ELR (cell line): ENCODE results near the gene ABHD17C.

ENCODE experiments used
- DNase-seq: peaks from one replicate; pipeline ENCODE4 v3.0.0-alpha.2; 2015; ENCODE audit warnings: low read depth

The ABHD17C gene

GRCh38 chr15:80689716-80690115 lies 5.4 kb upstream of the ABHD17C start:
- DNase-seq = peak; percentile 8

DNA sequence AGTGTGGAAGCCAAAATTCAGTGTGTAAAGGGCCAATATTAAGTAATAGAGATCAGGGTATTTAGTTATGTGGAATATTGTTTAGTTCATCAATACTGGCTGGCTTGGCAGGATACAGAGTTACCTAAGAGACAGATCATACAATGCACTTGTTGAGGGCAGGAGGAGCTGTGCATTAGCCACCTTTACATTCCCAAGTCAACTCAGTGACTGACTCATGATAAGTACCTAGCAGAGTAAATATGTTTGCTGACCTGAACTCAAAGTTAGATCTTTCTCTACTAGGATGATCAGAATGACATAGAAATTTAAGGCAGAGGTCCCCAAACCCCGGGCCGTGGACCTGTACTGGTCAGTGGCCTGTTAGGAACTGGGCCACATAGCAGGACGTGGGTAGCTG lies 3.5 kb upstream of the ABHD17C start:
- no peak for DNase-seq

DNA sequence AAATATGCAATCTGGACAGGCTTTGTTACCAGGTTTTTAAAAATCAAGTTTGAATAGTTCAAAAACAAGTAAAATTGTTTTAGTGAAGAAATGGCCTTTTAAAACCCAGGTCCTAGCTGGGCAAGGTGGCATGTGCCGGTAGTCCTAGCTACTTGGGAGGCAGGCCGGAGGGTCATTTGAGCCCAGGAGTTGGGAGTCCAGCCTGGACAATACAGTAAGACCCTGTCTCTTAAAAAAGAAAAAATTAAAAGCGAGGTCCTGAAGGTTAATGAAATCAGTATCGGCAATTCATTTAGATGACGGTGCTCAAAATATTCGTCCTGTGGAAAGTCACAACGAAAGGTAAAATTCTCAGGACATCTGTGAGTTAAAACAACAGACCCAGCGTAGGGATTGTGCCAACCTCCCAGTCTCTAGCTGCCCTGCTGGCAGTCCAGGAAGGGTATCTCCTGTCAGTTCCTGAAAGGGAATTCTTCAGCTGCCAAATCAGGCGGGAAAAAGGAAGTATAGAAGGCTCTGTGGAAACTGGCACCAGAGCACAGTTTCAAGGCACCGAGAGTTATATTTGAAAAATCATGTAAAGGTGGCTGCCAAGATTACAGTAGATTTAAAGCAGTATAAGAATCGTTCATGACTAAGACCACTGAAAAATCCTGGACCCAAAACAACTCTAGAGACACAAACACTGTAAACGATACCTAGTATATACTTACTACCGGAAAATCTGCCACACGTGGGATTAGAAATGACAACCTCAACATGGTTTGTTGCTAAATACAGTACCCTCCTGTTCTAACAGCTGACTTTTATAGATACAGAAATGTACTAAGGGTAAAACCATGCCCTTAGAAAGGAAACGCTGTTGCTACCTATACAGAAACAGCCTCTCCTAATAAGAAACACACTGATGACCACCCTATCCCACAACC lies 1.2 kb upstream of the ABHD17C start:
- DNase-seq = no peak

GRCh38 chr15:80694611-80695098 lies 455 bp upstream of the ABHD17C start:
- DNase-seq = peak; percentile 54

- peak; percentile 54 for DNase-seq
Observed at GRCh38 chr15:80695911-80696661, 976 bp downstream of the ABHD17C start.

DNA sequence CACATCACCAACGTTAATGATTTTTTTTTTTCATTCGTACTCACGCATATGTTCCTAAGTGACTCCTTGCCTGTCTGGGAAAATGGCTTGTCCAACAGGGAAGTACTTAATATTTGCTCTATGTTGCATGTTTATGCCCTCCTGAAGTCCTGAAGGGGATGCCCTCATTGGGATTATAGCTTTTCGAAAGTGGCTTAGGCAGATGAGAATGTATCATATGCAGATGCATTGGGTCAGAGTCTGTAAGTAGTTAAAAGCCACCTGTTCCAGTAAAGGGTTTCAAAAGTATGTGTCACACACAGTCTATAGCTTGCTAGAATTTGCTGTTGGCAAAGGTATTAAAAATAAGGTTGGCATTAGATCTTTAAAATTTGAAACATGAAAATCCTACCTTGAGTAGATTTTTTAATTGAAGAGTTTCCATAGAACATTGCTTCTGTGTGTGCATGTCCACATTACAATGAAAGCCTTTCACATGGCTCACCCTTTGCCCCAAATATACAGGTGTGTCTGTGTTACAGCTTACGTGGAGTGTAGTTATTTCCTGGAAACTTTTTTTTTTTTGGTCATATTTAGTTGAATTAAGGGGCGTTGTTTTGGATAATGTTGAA lies 2.1 kb downstream of the ABHD17C start:
- DNase-seq = peak; percentile 15

DNA sequence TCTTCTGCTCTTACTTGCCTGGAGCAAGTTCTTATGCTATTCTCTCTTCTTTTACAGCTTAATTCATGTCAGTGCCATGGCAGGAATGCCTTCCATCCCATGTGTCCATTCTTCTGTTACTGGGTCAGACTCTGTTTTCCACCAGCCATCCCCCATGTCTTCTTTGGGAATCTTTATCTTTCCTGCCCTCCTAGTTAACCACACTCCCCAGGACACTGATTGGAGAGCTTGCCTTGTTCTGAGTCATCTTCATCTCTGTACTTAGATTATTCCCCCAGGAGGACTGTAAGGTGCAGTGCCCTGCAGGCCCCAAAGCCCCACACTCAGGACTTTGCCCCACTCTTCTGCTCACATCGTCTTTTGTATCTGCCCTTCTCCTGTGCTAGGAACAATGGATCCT lies 3.6 kb downstream of the ABHD17C start:
- DNase-seq = peak; percentile 31

GRCh38 chr15:80699981-80700380 lies 4.9 kb downstream of the ABHD17C start:
- DNase-seq = peak; percentile 64

DNA sequence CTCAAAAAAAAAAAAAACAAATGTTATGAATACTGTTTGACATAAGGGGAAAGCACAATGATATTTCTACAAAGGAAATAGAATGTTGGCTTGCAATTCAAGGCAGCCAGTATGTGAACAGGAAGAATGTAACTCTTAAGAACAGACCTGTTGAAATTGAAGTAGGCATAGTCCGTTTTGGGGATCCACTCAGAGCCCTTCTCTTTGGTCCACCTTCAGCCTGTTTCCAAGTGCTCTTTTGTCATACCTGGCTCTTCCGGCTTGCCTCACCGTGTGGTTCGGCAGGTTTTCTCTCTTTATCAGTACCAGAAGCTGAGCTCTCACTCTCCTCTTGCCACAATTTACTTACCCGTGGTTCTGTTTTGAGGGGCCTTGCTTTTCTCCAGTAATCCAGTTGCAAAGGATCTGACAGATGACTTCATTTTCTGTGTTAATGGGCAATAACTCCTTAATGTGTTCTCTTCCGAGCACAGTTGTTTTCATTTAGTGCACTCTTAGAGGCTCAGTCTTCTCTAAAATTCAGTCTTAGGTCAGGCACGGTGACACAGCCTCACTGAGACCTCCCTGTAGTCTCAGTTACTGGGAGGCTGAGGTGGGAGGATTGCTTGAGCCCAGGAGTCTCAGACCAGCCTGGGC lies 6.7 kb downstream of the ABHD17C start:
- DNase-seq = no peak

DNA sequence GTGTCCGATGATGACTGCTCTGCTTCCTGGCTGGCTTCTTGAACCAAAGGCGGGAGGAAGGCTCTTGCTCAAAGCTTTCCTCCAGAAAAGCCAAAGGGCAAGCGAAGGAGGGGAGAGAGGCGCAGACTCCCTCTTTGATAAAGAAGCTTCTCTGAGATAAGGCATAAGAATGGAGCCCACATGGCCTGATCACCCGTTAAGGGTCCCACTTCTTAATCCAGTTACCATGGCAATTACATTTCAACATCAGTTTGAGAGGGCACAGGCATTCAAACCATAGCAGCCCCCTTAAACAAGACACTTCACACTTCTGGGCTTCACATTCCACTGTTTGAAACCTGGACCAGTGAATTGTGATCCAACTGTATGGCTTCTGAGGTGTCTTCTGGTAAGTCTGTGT lies 8.0 kb downstream of the ABHD17C start:
- DNase-seq = no peak

- no peak for DNase-seq
Observed at GRCh38 chr15:80703965-80704364, 8.9 kb downstream of the ABHD17C start.

- DNase-seq = no peak
Observed at GRCh38 chr15:80706161-80706560, 11.1 kb downstream of the ABHD17C start.

- no peak for DNase-seq
Observed at GRCh38 chr15:80709542-80709941, 14.4 kb downstream of the ABHD17C start.

DNA sequence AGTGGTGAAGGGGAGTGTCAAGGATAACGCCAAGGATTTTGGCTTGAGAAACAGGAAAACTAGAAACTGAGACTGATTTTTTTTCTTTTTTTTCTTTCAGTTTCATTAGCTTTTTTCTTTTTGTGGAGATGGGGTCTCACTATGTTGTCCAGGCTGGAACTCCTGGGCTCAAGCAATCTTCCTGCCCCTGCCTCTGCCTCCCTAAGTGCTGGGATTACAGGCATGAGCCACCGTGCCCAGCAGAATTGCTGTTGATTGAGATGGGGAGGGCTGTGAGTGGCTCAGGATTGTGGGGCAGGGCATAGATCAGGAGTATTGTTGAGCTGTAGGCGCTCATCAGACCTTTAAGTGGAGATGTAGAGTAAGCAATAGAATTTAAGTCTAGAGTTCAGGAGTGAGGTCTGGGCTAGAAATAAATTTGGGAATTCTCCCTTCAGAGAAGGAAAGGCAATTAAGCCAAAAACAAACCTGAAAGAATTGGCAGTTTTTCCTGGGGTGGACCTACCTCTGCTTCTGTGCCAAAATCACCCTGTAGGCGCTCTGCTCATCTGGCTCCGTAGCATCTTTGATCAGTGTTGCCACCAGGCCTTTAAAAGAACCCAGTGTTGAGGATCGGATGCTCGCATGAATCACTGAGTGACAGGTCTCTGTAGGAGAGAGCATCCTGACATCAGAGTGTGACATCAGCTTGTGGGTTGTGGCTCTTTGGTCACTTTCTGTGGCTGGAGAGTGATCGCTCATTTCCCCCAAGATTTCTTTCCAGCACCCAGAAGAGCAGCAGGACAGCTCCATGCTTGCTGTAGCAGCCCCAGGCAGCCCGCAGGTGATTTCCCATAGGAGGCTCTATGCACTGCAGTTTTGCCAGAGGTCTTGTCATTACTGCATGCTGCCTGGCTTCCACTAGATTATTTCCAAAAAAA lies 15.8 kb downstream of the ABHD17C start:
- peak; percentile 65 for DNase-seq

GRCh38 chr15:80711886-80712285 lies 16.8 kb downstream of the ABHD17C start:
- no peak for DNase-seq

GRCh38 chr15:80712956-80713355 lies 17.8 kb downstream of the ABHD17C start:
- DNase-seq = no peak

- DNase-seq = no peak
Observed at GRCh38 chr15:80721476-80721875, 26.4 kb downstream of the ABHD17C start.

GRCh38 chr15:80722811-80723210 lies 27.7 kb downstream of the ABHD17C start:
- no peak for DNase-seq

- no peak for DNase-seq
Observed at GRCh38 chr15:80727196-80727595, 32.1 kb downstream of the ABHD17C start.

DNA sequence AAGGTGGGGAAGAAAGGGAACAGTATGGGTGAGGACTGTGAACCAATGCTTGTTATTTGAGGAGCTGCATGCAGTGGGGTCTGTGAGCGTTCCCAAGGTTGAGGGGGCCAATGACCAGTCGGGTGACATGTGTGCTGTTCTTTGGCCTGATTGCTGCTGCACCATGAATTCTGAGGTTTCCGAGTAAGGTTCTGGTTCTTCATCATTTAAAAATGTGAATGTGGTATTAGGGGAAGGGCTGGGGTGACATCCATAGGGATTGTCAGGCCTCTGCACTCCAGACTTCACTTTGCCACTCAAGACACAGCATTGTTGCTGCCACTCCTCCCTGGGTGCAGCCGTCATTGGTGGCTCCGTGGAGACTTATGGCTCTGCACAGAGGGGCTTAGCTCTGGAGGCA lies 32.5 kb downstream of the ABHD17C start:
- DNase-seq = no peak

DNA sequence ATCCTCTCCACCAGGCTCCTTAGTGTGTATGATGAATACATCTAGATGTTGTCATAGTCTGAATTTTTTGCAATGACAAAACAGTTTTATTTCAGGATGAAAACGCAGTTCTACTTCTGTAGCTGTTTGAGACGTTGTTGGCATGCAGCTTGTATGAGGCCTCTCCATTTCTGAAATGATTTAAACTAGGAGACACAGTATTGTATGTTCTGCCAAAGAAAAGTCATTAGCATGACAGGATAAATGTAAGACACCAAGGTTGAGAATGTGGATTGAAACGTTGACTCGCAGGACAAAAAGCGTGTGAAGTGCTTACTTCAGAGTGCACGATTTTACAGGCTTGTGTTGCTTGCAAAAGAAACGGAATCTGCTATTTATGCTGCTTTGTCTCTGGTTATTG lies 35.3 kb downstream of the ABHD17C start:
- DNase-seq = no peak
